H1 (cell line): Measurements from ENCODE around the gene WDR54. TPM values are rescaled to one million over a fixed set of nuclear protein-coding genes. Genes with fewer than 3 reads are reported as not detected.

ENCODE experiments used
- CTCF ChIA-PET: fragments of 300-600 bp; sonication (Branson Sonifier 250); formaldehyde crosslinking; loops from one replicate; lab custom pipeline; 2021; ENCODE audit not compliant: partially characterized antibody; lab: Charles Lee
- POLR2A ChIA-PET: fragments of 300-600 bp; sonication (Branson Sonifier 250); formaldehyde crosslinking; loops from one replicate; lab custom pipeline; 2021; ENCODE audit warnings: inconsistent platforms; ENCODE audit not compliant: partially characterized antibody; lab: Charles Lee
- DNase-seq, 2 experiments: peaks; one replicate each; pipeline versions ENCODE4 v3.0.0 to v3.0.0-alpha.2; 2010 to 2022; ENCODE audit warnings: low spot score in 2 of 2, low read depth in 1 of 2, mixed read lengths in 1 of 2
- FAIRE-seq: peaks from 2 replicates; lab custom pipeline; 2011; peaks lifted over from hg19 to GRCh38; lab: Jason Lieb, UNC
- H2AFZ ChIP-seq: 2 replicates; pipeline ENCODE4 v1.8.1; 2012; ENCODE audit warnings: low read length, inconsistent platforms
- H2AK5ac ChIP-seq: 2 replicates; pipeline ENCODE4 v1.6.1; 2013; ENCODE audit warnings: low read depth, low read length
- H2BK120ac ChIP-seq: replicated peaks from 2 replicates; pipeline ENCODE3; 2013; ENCODE audit warnings: low read depth, low read length, inconsistent platforms
- H2BK12ac ChIP-seq: 2 replicates; pipeline ENCODE4 v1.6.1; 2013; ENCODE audit warnings: low read depth, low read length
- H2BK15ac ChIP-seq: 2 replicates; pipeline ENCODE4 v1.6.1; 2013; ENCODE audit warnings: low read length
- H2BK20ac ChIP-seq: 2 replicates; pipeline ENCODE4 v1.6.1; 2013; ENCODE audit warnings: low read length
- H2BK5ac ChIP-seq: 2 replicates; pipeline ENCODE4 v1.6.1; 2013; ENCODE audit warnings: low read depth, low read length
- H3K14ac ChIP-seq: 2 replicates; pipeline ENCODE4 v1.6.1; 2013; ENCODE audit warnings: inconsistent platforms; ENCODE audit not compliant: insufficient read length
- H3K18ac ChIP-seq: 2 replicates; pipeline ENCODE4 v1.6.1; 2013; ENCODE audit warnings: low read length; ENCODE audit errors: extremely low read depth
- H3K23ac ChIP-seq: 2 replicates; pipeline ENCODE4 v1.6.1; 2013; ENCODE audit warnings: inconsistent platforms; ENCODE audit not compliant: insufficient read length
- H3K23me2 ChIP-seq: 2 replicates; pipeline ENCODE4 v1.6.1; 2013; ENCODE audit warnings: low read depth, low read length
- H3K27ac ChIP-seq: 2 replicates; pipeline ENCODE4 v1.6.1; 2011; ENCODE audit warnings: low read depth, low read length, inconsistent platforms
- H3K27me3 ChIP-seq, 4 experiments: replicated peaks in 1 of 4; 1 replicate in 1 of 4; 2 replicates in 3 of 4; pipeline versions ENCODE4 v1.6.1 to v1.8.1; 2011 to 2013; ENCODE audit warnings: low read length in 3 of 4, mild to moderate bottlenecking in 3 of 4, inconsistent platforms in 2 of 4, mixed read lengths in 2 of 4, moderate library complexity in 1 of 4; ENCODE audit not compliant: control insufficient read depth in 3 of 4, insufficient read depth in 3 of 4; ENCODE audit errors: extremely low read depth in 1 of 4
- H3K36me3 ChIP-seq, 4 experiments: 2 replicates each; pipeline versions ENCODE4 v1.6.1 to v1.8.1; 2011 to 2013; ENCODE audit warnings: mild to moderate bottlenecking in 4 of 4, low read length in 3 of 4, moderate library complexity in 2 of 4, control low read depth in 1 of 4, inconsistent platforms in 1 of 4; ENCODE audit not compliant: insufficient read depth in 4 of 4, control insufficient read depth in 2 of 4
- H3K4ac ChIP-seq: replicated peaks from 2 replicates; pipeline ENCODE3; 2013; ENCODE audit warnings: low read length, low read depth, mixed read lengths, inconsistent platforms; ENCODE audit not compliant: insufficient read length
- H3K4me1 ChIP-seq, 4 experiments: replicated peaks in 1 of 4; 1 replicate in 1 of 4; 2 replicates in 3 of 4; pipeline versions ENCODE4 v1.6.1 to v1.8.1; 2011 to 2013; ENCODE audit warnings: low read length in 3 of 4, inconsistent platforms in 2 of 4, mixed read lengths in 1 of 4; ENCODE audit not compliant: insufficient read depth in 4 of 4, control insufficient read depth in 3 of 4
- H3K4me2 ChIP-seq, 2 experiments: 2 replicates each; pipeline versions ENCODE4 v1.6.1 to v1.8.1; 2011 to 2013; ENCODE audit warnings: low read depth in 2 of 2, low read length in 2 of 2, control low read depth in 1 of 2, inconsistent platforms in 1 of 2, mild to moderate bottlenecking in 1 of 2; ENCODE audit not compliant: insufficient read depth in 1 of 2
- H3K4me3 ChIP-seq, 4 experiments: fragments of 200-600, 300-600 bp in 1 of 4; sonication (generic), shearing (Covaris generic), sonication (Bioruptor Twin) in 1 of 4; 2 replicates each; pipeline versions ENCODE4 v1.5.1 to v1.8.1; 2011 to 2016; ENCODE audit warnings: low read length in 4 of 4, low read depth in 3 of 4, control low read depth in 2 of 4, inconsistent platforms in 2 of 4, mild to moderate bottlenecking in 2 of 4, mixed read lengths in 1 of 4, moderate library complexity in 1 of 4; ENCODE audit not compliant: insufficient read depth in 2 of 4; ENCODE audit errors: extremely low read depth in 1 of 4
- H3K56ac ChIP-seq: replicated peaks from 2 replicates; pipeline ENCODE3; 2013; ENCODE audit warnings: low read depth, mild to moderate bottlenecking, mixed read lengths, low read length, inconsistent platforms; ENCODE audit not compliant: insufficient read length
- H3K79me1 ChIP-seq: 2 replicates; pipeline ENCODE4 v1.6.1; 2013; ENCODE audit warnings: low read depth, low read length, control low read depth
- H3K79me2 ChIP-seq, 2 experiments: 2 replicates each; pipeline versions ENCODE4 v1.6.1 to v1.8.1; 2012 to 2013; ENCODE audit warnings: low read length in 2 of 2, mild to moderate bottlenecking in 2 of 2, inconsistent platforms in 1 of 2; ENCODE audit not compliant: insufficient read depth in 2 of 2, control insufficient read depth in 1 of 2
- H3K9ac ChIP-seq, 4 experiments: replicated peaks in 1 of 4; 1 replicate in 1 of 4; 2 replicates in 3 of 4; pipeline versions ENCODE4 v1.6.1 to v1.8.1; 2011 to 2013; ENCODE audit warnings: low read depth in 3 of 4, low read length in 3 of 4, control low read depth in 2 of 4, mild to moderate bottlenecking in 2 of 4, moderate library complexity in 2 of 4, inconsistent platforms in 1 of 4; ENCODE audit errors: extremely low read depth in 1 of 4
- H3K9me3 ChIP-seq, 2 experiments: 2 replicates each; pipeline versions ENCODE4 v1.6.1 to v1.8.1; 2012 to 2013; ENCODE audit warnings: mild to moderate bottlenecking in 2 of 2, moderate library complexity in 2 of 2, control low read depth in 1 of 2, inconsistent platforms in 1 of 2, low read depth in 1 of 2, low read length in 1 of 2, mixed read lengths in 1 of 2; ENCODE audit not compliant: insufficient read depth in 2 of 2
- H4K20me1 ChIP-seq, 2 experiments: replicated peaks in 1 of 2; 2 replicates each; pipeline versions ENCODE3 to v1.8.1; 2011 to 2013; ENCODE audit warnings: inconsistent platforms in 2 of 2, low read length in 2 of 2, mild to moderate bottlenecking in 1 of 2; ENCODE audit not compliant: insufficient read depth in 2 of 2, control insufficient read depth in 1 of 2
- H4K5ac ChIP-seq: 2 replicates; pipeline ENCODE4 v1.6.1; 2013; ENCODE audit warnings: low read length, low read depth, mixed read lengths, inconsistent platforms; ENCODE audit not compliant: insufficient read length
- H4K8ac ChIP-seq: 2 replicates; pipeline ENCODE4 v1.8.0; 2013; ENCODE audit warnings: mild to moderate bottlenecking, moderate library complexity, low read length, inconsistent platforms; ENCODE audit not compliant: insufficient read depth; ENCODE audit errors: extremely low read depth
- H4K91ac ChIP-seq: replicated peaks from 2 replicates; pipeline ENCODE3; 2013; ENCODE audit warnings: low read length, mixed read lengths, inconsistent platforms; ENCODE audit not compliant: insufficient read length
- RFX5 ChIP-seq: IDR thresholded peaks from 2 replicates; pipeline ENCODE4 v1.6.1; 2011; ENCODE audit warnings: low read depth, low read length, improper control_type of control experiment, borderline replicate concordance
- TAF7 ChIP-seq: optimal IDR thresholded peaks from 2 replicates; pipeline ENCODE3; 2011; ENCODE audit warnings: low read depth, mild to moderate bottlenecking, inconsistent platforms, low read length, moderate library complexity, borderline replicate concordance
- YY1 ChIP-seq: IDR thresholded peaks from 2 replicates; pipeline ENCODE4 v1.6.1; 2011; ENCODE audit warnings: low read depth, mild to moderate bottlenecking, low read length
- WGBS, 2 experiments: shearing (Covaris generic) in 1 of 2; methylation state at CpG; one replicate each; pipeline versions ENCODE4 v1.1.6 to v1.1.7; 2013 to 2015; ENCODE audit warnings: low lambda C conversion rate in 2 of 2, mixed read lengths in 2 of 2, inconsistent platforms in 1 of 2, low coverage in 1 of 2, missing lambda C conversion rate in 1 of 2; ENCODE audit not compliant: insufficient replicate concordance in 2 of 2, insufficient coverage in 1 of 2, insufficient read length in 1 of 2; ENCODE audit errors: extremely low coverage in 1 of 2, missing lambda C conversion rate in 1 of 2; 5-methylcytosine and 5-hydroxymethylcytosine counted together
- polyA plus RNA-seq, 7 experiments: library from polyadenylated mRNA; depleted of rRNA in 3 of 7; stranded (reverse) in 5 of 7; unstranded in 2 of 7; fragments of >200 nt in 5 of 7; fragments of 200-250 nt in 2 of 7; gene quantifications; 1 replicate in 5 of 7; 2 replicates in 1 of 7; 4 replicates in 1 of 7; pipeline versions ENCODE4 v1.2.1 to v1.2.3, GENCODE V29; 2011 to 2013; ENCODE audit warnings: missing spikeins in 2 of 7, mixed read lengths in 2 of 7
- total RNA-seq: library from RNA; stranded (reverse); fragmentation: NEBNext Ultra II Directional; extraction: Animal tissue kit (Norgen Biotek cat#: 25700); gene quantifications from 2 replicates; pipeline ENCODE4 v1.2.1, GENCODE V29; 2021
- TF ChIP-seq, protein P1 (sequence below), 3 experiments: IDR thresholded peaks; 1 replicate in 2 of 3; 2 replicates in 1 of 3; pipeline versions ENCODE4 v1.5.1 to v1.6.1; 2011; ENCODE audit warnings: low read length in 3 of 3, mild to moderate bottlenecking in 3 of 3, inconsistent platforms in 2 of 3, low read depth in 1 of 3, moderate library complexity in 1 of 3; ENCODE audit not compliant: insufficient read depth in 1 of 3; ENCODE audit errors: control extremely low read depth in 1 of 3

The WDR54 gene
- total and polyA plus RNA-seq, 2 of the 8 experiments (the other 6 are each of a cell fraction or from before 2014, with no cell fraction given): 41.6 to 125 TPM

GRCh38 chr2:74472945-74473258, 51.4 kb downstream of the WDR54 start:
- Histone ChIP-seq H4K5ac (peak overlapping the region; percentile 46), H2BK15ac (no peak overlapping the region), H3K56ac (peak overlapping the region; percentile 91), H3K23me2 (peaks cover 11% of the 10 kb centered on the region), H3K9ac (peak overlapping the region in 3 of 4 experiments; percentile 67 to 77 (median 77); a peak in 6 of 7 replicates), H2AK5ac (no peak overlapping the region), H2BK120ac (no peak overlapping the region), H3K36me3 (peaks cover 0 to 4% (median 2%) of the 10 kb centered on the region in 4 experiments; a peak in 6 of 8 replicates), H3K27me3 (no peaks in the 10 kb centered on the region), H3K4me3 (peak overlapping the region; percentile 77 to 95 (median 87)), H3K4ac (peak overlapping the region; percentile 80), H2BK5ac (no peak overlapping the region; the same call in 1 of the 2 replicates), H2BK20ac (no peak overlapping the region), H3K23ac (no peak overlapping the region), H3K14ac (no peak overlapping the region), H4K20me1 (peaks cover 0 to 1% of the 10 kb centered on the region in 2 experiments), H4K8ac (peak overlapping the region; percentile 94; the same call in 1 of the 2 replicates), H3K27ac (peak overlapping the region; percentile 79), H3K4me1 (peaks cover 0 to 3% (median 2%) of the 10 kb centered on the region in 4 experiments; a peak in 3 of 7 replicates), H4K91ac (peak overlapping the region; percentile 45), H2AFZ (peak overlapping the region; percentile 88), H3K79me1 (no peaks in the 10 kb centered on the region), H3K18ac (no peak overlapping the region), H3K9me3 (no peaks in the 10 kb centered on the region), H3K79me2 (no peaks in the 10 kb centered on the region), H2BK12ac (no peak overlapping the region), H3K4me2 (peak overlapping the region; percentile 97 to 98)
- 35% methylated on average over 7 of the region's 7 CpGs; no CpG with 5 or more reads in 1 of the 2 experiments for WGBS, 2 experiments
- CTCF ChIA-PET: interaction anchor here (0.6 to 5.7 kb wide), 15 partner anchors 9 to 115 kb away, joined by 3 to 86 read pairs (median 3); partner anchors contain the start of genes AUP1, CCDC142, DQX1 and HTRA2
- no peak for TF ChIP-seq RFX5
- TF ChIP-seq TAF7: peak; percentile 8
- TF ChIP-seq, protein P1, sequence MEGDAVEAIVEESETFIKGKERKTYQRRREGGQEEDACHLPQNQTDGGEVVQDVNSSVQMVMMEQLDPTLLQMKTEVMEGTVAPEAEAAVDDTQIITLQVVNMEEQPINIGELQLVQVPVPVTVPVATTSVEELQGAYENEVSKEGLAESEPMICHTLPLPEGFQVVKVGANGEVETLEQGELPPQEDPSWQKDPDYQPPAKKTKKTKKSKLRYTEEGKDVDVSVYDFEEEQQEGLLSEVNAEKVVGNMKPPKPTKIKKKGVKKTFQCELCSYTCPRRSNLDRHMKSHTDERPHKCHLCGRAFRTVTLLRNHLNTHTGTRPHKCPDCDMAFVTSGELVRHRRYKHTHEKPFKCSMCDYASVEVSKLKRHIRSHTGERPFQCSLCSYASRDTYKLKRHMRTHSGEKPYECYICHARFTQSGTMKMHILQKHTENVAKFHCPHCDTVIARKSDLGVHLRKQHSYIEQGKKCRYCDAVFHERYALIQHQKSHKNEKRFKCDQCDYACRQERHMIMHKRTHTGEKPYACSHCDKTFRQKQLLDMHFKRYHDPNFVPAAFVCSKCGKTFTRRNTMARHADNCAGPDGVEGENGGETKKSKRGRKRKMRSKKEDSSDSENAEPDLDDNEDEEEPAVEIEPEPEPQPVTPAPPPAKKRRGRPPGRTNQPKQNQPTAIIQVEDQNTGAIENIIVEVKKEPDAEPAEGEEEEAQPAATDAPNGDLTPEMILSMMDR (IDR thresholded peaks at IDR 0.05; ENCODE audit: control extremely low read depth in 1 of 3, insufficient read depth in 1 of 3, low read depth in 1 of 3, low read length in 3 of 3): no peak
- TF ChIP-seq YY1: no peak
- POLR2A ChIA-PET: interaction anchor here (0.9 to 5.2 kb wide), 13 partner anchors 9 to 77 kb away, joined by 3 to 89 read pairs (median 4); partner anchors contain the start of genes AUP1, CCDC142, HTRA2 and INO80B
- DNase-seq: no peak
- no peak for FAIRE-seq
